DND-41 (cell line): ENCODE measurements around the gene CERS5.

ENCODE experiments used
- ATAC-seq: fragments of 200-7000 bp; cut with Tn5 transposase; 3 replicates; pipeline ENCODE4 v1.9.1; 2021; ENCODE audit warnings: low read depth; ENCODE audit not compliant: insufficient read depth
- DNase-seq: peaks from one replicate; pipeline ENCODE4 v3.0.0-alpha.2; 2020
- H2AFZ ChIP-seq: 2 replicates; pipeline ENCODE4 v1.6.0; 2012; ENCODE audit warnings: low read depth, low read length
- H3K27ac ChIP-seq: 2 replicates; pipeline ENCODE4 v1.5.1; 2012; ENCODE audit warnings: low read length, inconsistent platforms
- H3K27me3 ChIP-seq: fragments of 200-600 bp; sonication (generic); 2 replicates; pipeline ENCODE4 v1.6.0; 2012; ENCODE audit warnings: low read length, mild to moderate bottlenecking, inconsistent platforms; ENCODE audit not compliant: insufficient read depth, poor library complexity
- H3K36me3 ChIP-seq: 2 replicates; pipeline ENCODE4 v1.5.1; 2012; ENCODE audit warnings: low read length, inconsistent platforms; ENCODE audit not compliant: insufficient read depth
- H3K4me1 ChIP-seq: 2 replicates; pipeline ENCODE4 v1.5.1; 2012; ENCODE audit warnings: mild to moderate bottlenecking, low read length; ENCODE audit not compliant: insufficient read depth
- H3K4me2 ChIP-seq: 2 replicates; pipeline ENCODE4 v1.6.0; 2012; ENCODE audit warnings: mild to moderate bottlenecking, moderate library complexity, low read length, inconsistent platforms; ENCODE audit not compliant: insufficient read depth
- H3K4me3 ChIP-seq, 2 experiments: fragments of 200-600 bp in 1 of 2; shearing (Covaris generic) in 1 of 2; 2 replicates each; pipeline ENCODE4 v1.5.1; 2012 to 2016; ENCODE audit warnings: inconsistent platforms in 2 of 2, low read length in 2 of 2, mild to moderate bottlenecking in 2 of 2, low read depth in 1 of 2, moderate library complexity in 1 of 2
- H3K79me2 ChIP-seq: 2 replicates; pipeline ENCODE4 v1.6.0; 2012; ENCODE audit warnings: low read length, inconsistent platforms; ENCODE audit not compliant: insufficient read depth
- H3K9ac ChIP-seq: 2 replicates; pipeline ENCODE4 v1.6.0; 2012; ENCODE audit warnings: low read depth, mild to moderate bottlenecking, inconsistent platforms, low read length, moderate library complexity
- H3K9me3 ChIP-seq: 2 replicates; pipeline ENCODE4 v1.5.1; 2012; ENCODE audit warnings: low read length, moderate library complexity, mild to moderate bottlenecking, inconsistent platforms; ENCODE audit not compliant: insufficient read depth, severe bottlenecking
- H4K20me1 ChIP-seq: 2 replicates; pipeline ENCODE4 v1.6.0; 2012; ENCODE audit warnings: low read length; ENCODE audit not compliant: insufficient read depth
- CTCF ChIP-seq: IDR thresholded peaks from 2 replicates; pipeline ENCODE4 v1.5.1; 2012; ENCODE audit warnings: borderline replicate concordance, low read length, moderate library complexity, mild to moderate bottlenecking; ENCODE audit not compliant: poor library complexity, severe bottlenecking; ENCODE audit errors: extremely low read depth
- EZH2 ChIP-seq: IDR thresholded peaks from 3 replicates; pipeline ENCODE4 v1.6.1; 2012; ENCODE audit warnings: borderline replicate concordance, low read depth, mild to moderate bottlenecking, moderate library complexity, low read length, inconsistent platforms; ENCODE audit not compliant: severe bottlenecking

The CERS5 gene

DNA sequence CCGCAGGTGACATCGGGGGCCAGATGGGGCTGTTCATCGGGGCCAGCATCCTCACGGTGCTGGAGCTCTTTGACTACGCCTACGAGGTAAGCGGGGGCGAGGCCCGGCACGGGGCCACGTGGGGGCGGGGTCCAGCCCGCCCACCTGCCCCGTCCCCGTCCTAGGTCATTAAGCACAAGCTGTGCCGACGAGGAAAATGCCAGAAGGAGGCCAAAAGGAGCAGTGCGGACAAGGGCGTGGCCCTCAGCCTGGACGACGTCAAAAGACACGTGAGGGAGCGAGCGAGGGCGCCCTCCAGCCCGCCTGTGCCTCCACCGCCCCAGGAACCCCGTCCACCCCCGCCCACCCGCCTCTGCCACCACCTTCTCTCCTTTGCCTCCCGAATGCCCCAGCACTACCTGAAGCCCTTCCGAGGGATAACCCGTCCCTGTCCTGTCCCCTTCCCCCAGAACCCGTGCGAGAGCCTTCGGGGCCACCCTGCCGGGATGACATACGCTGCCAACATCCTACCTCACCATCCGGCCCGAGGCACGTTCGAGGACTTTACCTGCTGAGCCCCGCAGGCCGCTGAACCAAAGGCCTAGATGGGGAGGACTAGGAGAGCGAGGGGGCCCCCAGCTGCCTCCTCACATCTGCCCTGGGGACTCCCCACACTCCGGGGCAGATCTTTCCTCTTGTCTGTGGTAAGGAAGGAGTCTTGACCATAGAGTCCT is 85.9 kb downstream of the CERS5 start:
- no peak for DNase-seq
- Histone ChIP-seq H3K4me1 (peaks cover 22% of the 10 kb centered on the region), H3K27me3 (no peaks in the 10 kb centered on the region), H3K4me3 (no peak overlapping the region), H3K9ac (no peak overlapping the region), H4K20me1 (peaks cover 7% of the 10 kb centered on the region), H2AFZ (no peak overlapping the region), H3K9me3 (no peaks in the 10 kb centered on the region), H3K79me2 (peaks cover 20% of the 10 kb centered on the region), H3K4me2 (no peak overlapping the region), H3K36me3 (peaks cover 4% of the 10 kb centered on the region; the same call in 1 of the 2 replicates), H3K27ac (no peak overlapping the region)
- ATAC-seq: no peak
- TF ChIP-seq CTCF (no peak), EZH2 (no peak)

- no peak overlapping the region for H3K4me2 ChIP-seq
- no peak overlapping the region for H3K9ac ChIP-seq
- no peaks in the 10 kb centered on the region for H4K20me1 ChIP-seq
- DNase-seq (no peak), ATAC-seq (no peak)
- no peaks in the 10 kb centered on the region for H3K27me3 ChIP-seq
- H3K36me3 ChIP-seq: no peaks in the 10 kb centered on the region
- no peaks in the 10 kb centered on the region for H3K9me3 ChIP-seq
- no peak overlapping the region for H3K27ac ChIP-seq
- peaks cover 11% of the 10 kb centered on the region for H3K79me2 ChIP-seq
- no peak for TF ChIP-seq CTCF
- no peak for TF ChIP-seq EZH2
- H3K4me3 ChIP-seq: no peak overlapping the region
- H3K4me1 ChIP-seq: peaks cover 21% of the 10 kb centered on the region
- H2AFZ ChIP-seq: no peak overlapping the region
These were observed 87.4 kb downstream of the CERS5 start for GRCh38 chr12:50079771-50080170.
